ENCODE data around the gene BAIAP2L2.
"Not testable (repeated sequence)": the region's sequence is repeated elsewhere in the genome, so short reads cannot be mapped to it uniquely, and the experiment has no call there.

GRCh38 chr22:38079208-38079607 lies 31.3 kb downstream of the BAIAP2L2 start:
- TF ChIP-seq TP53 (CRISPR knock-in tag; IDR thresholded peaks at IDR 0.05); CTCF (IDR thresholded peaks at IDR 0.05); CBX8 (IDR thresholded peaks at IDR 0.05); JUN (IDR thresholded peaks at IDR 0.05); ELK1 (IDR thresholded peaks at IDR 0.05; ENCODE audit: low read depth, low read length): not testable (repeated sequence)
- TF ChIP-seq, protein P1, sequence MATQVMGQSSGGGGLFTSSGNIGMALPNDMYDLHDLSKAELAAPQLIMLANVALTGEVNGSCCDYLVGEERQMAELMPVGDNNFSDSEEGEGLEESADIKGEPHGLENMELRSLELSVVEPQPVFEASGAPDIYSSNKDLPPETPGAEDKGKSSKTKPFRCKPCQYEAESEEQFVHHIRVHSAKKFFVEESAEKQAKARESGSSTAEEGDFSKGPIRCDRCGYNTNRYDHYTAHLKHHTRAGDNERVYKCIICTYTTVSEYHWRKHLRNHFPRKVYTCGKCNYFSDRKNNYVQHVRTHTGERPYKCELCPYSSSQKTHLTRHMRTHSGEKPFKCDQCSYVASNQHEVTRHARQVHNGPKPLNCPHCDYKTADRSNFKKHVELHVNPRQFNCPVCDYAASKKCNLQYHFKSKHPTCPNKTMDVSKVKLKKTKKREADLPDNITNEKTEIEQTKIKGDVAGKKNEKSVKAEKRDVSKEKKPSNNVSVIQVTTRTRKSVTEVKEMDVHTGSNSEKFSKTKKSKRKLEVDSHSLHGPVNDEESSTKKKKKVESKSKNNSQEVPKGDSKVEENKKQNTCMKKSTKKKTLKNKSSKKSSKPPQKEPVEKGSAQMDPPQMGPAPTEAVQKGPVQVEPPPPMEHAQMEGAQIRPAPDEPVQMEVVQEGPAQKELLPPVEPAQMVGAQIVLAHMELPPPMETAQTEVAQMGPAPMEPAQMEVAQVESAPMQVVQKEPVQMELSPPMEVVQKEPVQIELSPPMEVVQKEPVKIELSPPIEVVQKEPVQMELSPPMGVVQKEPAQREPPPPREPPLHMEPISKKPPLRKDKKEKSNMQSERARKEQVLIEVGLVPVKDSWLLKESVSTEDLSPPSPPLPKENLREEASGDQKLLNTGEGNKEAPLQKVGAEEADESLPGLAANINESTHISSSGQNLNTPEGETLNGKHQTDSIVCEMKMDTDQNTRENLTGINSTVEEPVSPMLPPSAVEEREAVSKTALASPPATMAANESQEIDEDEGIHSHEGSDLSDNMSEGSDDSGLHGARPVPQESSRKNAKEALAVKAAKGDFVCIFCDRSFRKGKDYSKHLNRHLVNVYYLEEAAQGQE (IDR thresholded peaks at IDR 0.05), result not testable (repeated sequence)

Data from A549 (cell line).